ENCODE data around the gene ROS1. TPM values are rescaled to one million over a fixed set of nuclear protein-coding genes. Genes with fewer than 3 reads are reported as not detected.
"Not testable (repeated sequence)": the region's sequence is repeated elsewhere in the genome, so short reads cannot be mapped to it uniquely, and the experiment has no call there.

The ROS1 gene
- total RNA-seq, 5 donors from 2014 or later (not counting 1 experiment from before 2014, with no cell fraction given): 0.03 to 0.07 (median 0.06) TPM; not detected in 2

GRCh38 chr6:117244571-117244970 is 181.2 kb downstream of the ROS1 start:
- CTCF ChIA-PET; H3K36me3 ChIP-seq (ENCODE audit: control insufficient read depth in 2 of 2, extremely low read depth in 1 of 2, insufficient read depth in 1 of 2, low read length in 1 of 2); H3K27ac ChIP-seq (ENCODE audit: low read length); H3K4me1 Mint-ChIP-seq; H3K36me3 Mint-ChIP-seq; H3K9me3 Mint-ChIP-seq; ATAC-seq (replicated peaks in 1 of 4); H3K4me3 ChIP-seq (ENCODE audit: control insufficient read depth in 1 of 2, extremely low read depth in 1 of 2, low read length in 1 of 2); H3K27me3 ChIP-seq (replicated peaks in 1 of 2; ENCODE audit: control insufficient read depth in 2 of 2, extremely low read depth in 1 of 2, insufficient read depth in 2 of 2, low read length in 1 of 2); H3K4me1 ChIP-seq (ENCODE audit: control insufficient read depth in 1 of 2, extremely low read depth in 1 of 2, insufficient read depth in 2 of 2, low read length in 2 of 2); H3K27me3 Mint-ChIP-seq; POLR2A ChIA-PET; H3K9me3 ChIP-seq: not testable (repeated sequence)
- WGBS (ENCODE audit: insufficient coverage): no CpG with 5 or more reads among the region's 13 CpGs
- H3K27ac Mint-ChIP-seq: peak overlapping the region in 1 of 2 donors; percentile 19
- DNase-seq: peak in 1 of 35 experiments; percentile 14
- H3K4me3 Mint-ChIP-seq: peak overlapping the region in 1 of 3 donors; percentile 65

Other genes with a start within 250 kb of the ROS1 start
- gene VGLL2, start 160.4 kb downstream of the ROS1 start, total RNA-seq: not detected
- 1 to 10 TPM; 2.2 to 7.3 (median 4.2) TPM for gene DCBLD1, start 56.7 kb upstream of the ROS1 start, total RNA-seq
- 10 to 100 TPM; 20.8 to 30.2 (median 27.5) TPM for gene GOPC, start 176.6 kb upstream of the ROS1 start, total RNA-seq
- gene NUS1, start 249.5 kb upstream of the ROS1 start, total RNA-seq: 10 to 100 TPM; 21.7 to 33.1 (median 28.0) TPM

All from T-cell (primary cell).